PFSK-1 (cell line): ENCODE measurements around the gene CDKL4.

Experiments
- POLR2AphosphoS5 ChIP-seq: IDR thresholded peaks from 2 replicates; pipeline ENCODE4 v1.6.1; 2012; ENCODE audit warnings: low read depth, mild to moderate bottlenecking, control low read depth, low read length, moderate library complexity
- TAF1 ChIP-seq: IDR thresholded peaks from 2 replicates; pipeline ENCODE4 v1.6.1; 2012; ENCODE audit warnings: low read length, control low read depth, borderline replicate concordance; ENCODE audit not compliant: insufficient read depth

DNA sequence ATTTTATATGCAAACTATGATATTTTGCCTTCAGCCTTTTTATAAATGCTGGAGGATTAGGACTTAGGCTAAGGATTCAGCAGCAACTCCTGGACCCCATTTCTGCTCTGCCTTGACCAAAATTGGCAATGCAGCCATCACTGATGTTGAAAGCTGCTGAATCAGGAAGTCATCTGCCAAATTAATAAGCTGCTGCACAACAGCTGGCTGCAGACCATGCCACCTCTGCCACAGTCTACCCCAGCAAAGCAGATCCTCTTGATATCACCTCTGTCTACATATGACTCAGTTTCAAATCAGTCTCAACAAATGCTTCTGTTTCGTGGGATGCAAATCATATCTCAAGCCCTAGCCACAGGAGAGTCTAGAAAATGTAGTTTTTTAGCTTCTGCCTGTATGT, 115.8 kb downstream of the CDKL4 start:
- no peak for TF ChIP-seq POLR2AphosphoS5
- no peak for TF ChIP-seq TAF1
